H1 (cell line): ENCODE measurements around the gene ANAPC2. TPM values are rescaled to one million over a fixed set of nuclear protein-coding genes. Genes with fewer than 3 reads are reported as not detected.

Experiments used
- CBX5 ChIP-seq: fragments of 300-800, 300-1000 bp; sonication (generic); IDR thresholded peaks from 2 replicates; pipeline ENCODE4 v1.7.1; 2016; ENCODE audit warnings: antibody characterized with exemption, low read length, low read depth
- CHD7 ChIP-seq: fragments of 300-600 bp; sonication (generic); IDR thresholded peaks from 2 replicates; pipeline ENCODE4 v1.7.1; 2012; ENCODE audit warnings: low read length, moderate library complexity, mild to moderate bottlenecking, inconsistent platforms; ENCODE audit not compliant: insufficient replicate concordance
- CTCF ChIP-seq, 3 experiments: IDR thresholded peaks; 1 replicate in 2 of 3; 2 replicates in 1 of 3; pipeline versions ENCODE4 v1.5.1 to v1.6.1; 2011; ENCODE audit warnings: low read length in 3 of 3, mild to moderate bottlenecking in 3 of 3, inconsistent platforms in 2 of 3, low read depth in 1 of 3, moderate library complexity in 1 of 3; ENCODE audit not compliant: insufficient read depth in 1 of 3; ENCODE audit errors: control extremely low read depth in 1 of 3
- GTF2F1 ChIP-seq: IDR thresholded peaks from 2 replicates; pipeline ENCODE4 v1.6.1; 2012; ENCODE audit warnings: low read depth, low read length, improper control_type of control experiment, borderline replicate concordance
- MAX ChIP-seq: IDR thresholded peaks from 2 replicates; pipeline ENCODE4 v1.6.1; 2012; ENCODE audit warnings: inconsistent platforms
- NRF1 ChIP-seq: IDR thresholded peaks from 2 replicates; pipeline ENCODE4 v1.6.1; 2011; ENCODE audit warnings: mild to moderate bottlenecking, low read depth, low read length, improper control_type of control experiment
- SRF ChIP-seq: IDR thresholded peaks from 2 replicates; pipeline ENCODE4 v1.6.1; 2011; ENCODE audit warnings: mild to moderate bottlenecking, low read depth, low read length, moderate library complexity
- polyA plus RNA-seq, 7 experiments: library from polyadenylated mRNA; depleted of rRNA in 3 of 7; stranded (reverse) in 5 of 7; unstranded in 2 of 7; fragments of >200 nt in 5 of 7; fragments of 200-250 nt in 2 of 7; gene quantifications; 1 replicate in 5 of 7; 2 replicates in 1 of 7; 4 replicates in 1 of 7; pipeline versions ENCODE4 v1.2.1 to v1.2.3, GENCODE V29; 2011 to 2013; ENCODE audit warnings: missing spikeins in 2 of 7, mixed read lengths in 2 of 7
- total RNA-seq: library from RNA; stranded (reverse); fragmentation: NEBNext Ultra II Directional; extraction: Animal tissue kit (Norgen Biotek cat#: 25700); gene quantifications from 2 replicates; pipeline ENCODE4 v1.2.1, GENCODE V29; 2021

The ANAPC2 gene
- total and polyA plus RNA-seq, 2 of the 8 experiments (the other 6 are each of a cell fraction or from before 2014, with no cell fraction given): 30.2 to 37.7 TPM

- TF ChIP-seq CHD7: no peak
- TF ChIP-seq CBX5: no peak
- no peak for TF ChIP-seq MAX
- TF ChIP-seq GTF2F1: no peak
- no peak for TF ChIP-seq NRF1
- TF ChIP-seq CTCF (IDR thresholded peaks at IDR 0.05; ENCODE audit: control extremely low read depth in 1 of 3, insufficient read depth in 1 of 3, low read depth in 1 of 3, low read length in 3 of 3): no peak
- TF ChIP-seq SRF: no peak
These were observed 6.7 kb downstream of the ANAPC2 start (continued) for GRCh38 chr9:137181680-137182079.
